AG04449 (cell line): Measurements from ENCODE around the gene MCRIP1.

Source experiments
- CTCF ChIA-PET: fragments of 350-600 bp; formaldehyde crosslinking; extraction: SDS; loops from one replicate; lab custom pipeline; 2021; ENCODE audit warnings: antibody characterized with exemption; lab: Yijun Ruan, JAX
- POLR2A ChIA-PET: fragments of 400-600, 350-600 bp; formaldehyde crosslinking; extraction: SDS; loops from one replicate; lab custom pipeline; 2020; ENCODE audit warnings: antibody characterized with exemption, inconsistent platforms; lab: Yijun Ruan, JAX
- DNase-seq: peaks from one replicate; pipeline ENCODE4 v3.0.0-alpha.2; 2010; ENCODE audit warnings: low read depth, low spot score
- H3K4me3 ChIP-seq: 2 replicates; pipeline ENCODE4 v1.5.1; 2011; ENCODE audit warnings: low read depth, mild to moderate bottlenecking, control low read depth, low read length
- CTCF ChIP-seq: IDR thresholded peaks from one replicate; pipeline ENCODE4 v1.5.1; 2011; ENCODE audit warnings: mild to moderate bottlenecking, moderate library complexity, low read length, control low read depth, inconsistent platforms; ENCODE audit not compliant: insufficient read depth; ENCODE audit errors: missing control alignments

The MCRIP1 gene

GRCh38 chr17:81821147-81821546 is 11.9 kb downstream of the MCRIP1 start:
- no peak overlapping the region for H3K4me3 ChIP-seq
- DNase-seq, result no peak
- no peak for TF ChIP-seq CTCF
- POLR2A ChIA-PET, result interaction anchor here (1.3 kb wide), 1 partner anchor 12 kb away, joined by 3 read pairs; the partner anchor contains the start of gene MCRIP1
- CTCF ChIA-PET, result interaction anchor here (1.7 kb wide), 1 partner anchor 31 kb away, joined by 3 read pairs; no protein-coding TSS in a partner anchor

GRCh38 chr17:81819708-81820107 is 13.4 kb downstream of the MCRIP1 start:
- ChIA-PET CTCF (no interaction called here), POLR2A (no interaction called here)
- no peak overlapping the region for H3K4me3 ChIP-seq
- DNase-seq, result no peak
- TF ChIP-seq CTCF, result no peak

GRCh38 chr17:81817758-81818147 is 15.3 kb downstream of the MCRIP1 start:
- DNase-seq, result no peak
- H3K4me3 ChIP-seq, result no peak overlapping the region
- ChIA-PET POLR2A (no interaction called here), CTCF (interaction anchor here (1.3 kb wide), 1 partner anchor 10 kb away, joined by 4 read pairs; no protein-coding TSS in a partner anchor)
- no peak for TF ChIP-seq CTCF

GRCh38 chr17:81815646-81815986 is 17.5 kb downstream of the MCRIP1 start:
- H3K4me3 ChIP-seq, result no peak overlapping the region
- TF ChIP-seq CTCF, result no peak
- ChIA-PET CTCF (no interaction called here), POLR2A (interaction anchor here (0.7 kb wide), 1 partner anchor 44 kb away, joined by 3 read pairs; no protein-coding TSS in a partner anchor)
- DNase-seq, result no peak

GRCh38 chr17:81814748-81815645 is 18.1 kb downstream of the MCRIP1 start:
- TF ChIP-seq CTCF, result no peak
- no peak for DNase-seq
- H3K4me3 ChIP-seq, result no peak overlapping the region
- POLR2A ChIA-PET, result interaction anchor here (0.7 kb wide), 1 partner anchor 44 kb away, joined by 3 read pairs; no protein-coding TSS in a partner anchor
- CTCF ChIA-PET, result no interaction called here
